ENCODE measurements around the gene MBNL2.

GRCh38 chr13:97261254-97262005, 39.3 kb downstream of the MBNL2 start:
- TF ChIP-seq POLR2AphosphoS5 (IDR thresholded peaks at IDR 0.05; ENCODE audit: low read depth, low read length) (no peak), POLR2A (IDR thresholded peaks at IDR 0.05; ENCODE audit: low read depth, low read length) (no peak), TAF1 (IDR thresholded peaks at IDR 0.05; ENCODE audit: borderline replicate concordance, low read depth, low read length) (no peak)
